Activated T-helper 1 cell treated with anti-CD3 and anti-CD28 coated beads, Interleukin-12 subunit alpha, Interleukin-12 subunit beta, Interleukin-2, Interleukin-4 antibody, amounts not matched to agents 30 ng/mL and 10 ng/mL and 1 ng/mL, durations not matched to agents 14 hours and 24 hours and 36 hours (primary cell): ENCODE data around the gene TRIM66. TPM values are rescaled to one million over a fixed set of nuclear protein-coding genes. Genes with fewer than 3 reads are reported as not detected.
"Not testable (repeated sequence)": the region's sequence is repeated elsewhere in the genome, so short reads cannot be mapped to it uniquely, and the experiment has no call there.

Experiments used
- DNase-seq: peaks from one replicate; pipeline ENCODE4 v3.0.0; 2021; ENCODE audit warnings: low spot score
- H3K27ac Mint-ChIP-seq: one replicate; pipeline ENCODE4 v1.8.0; 2021; ENCODE audit warnings: mild to moderate bottlenecking, mixed read lengths
- H3K27me3 Mint-ChIP-seq: one replicate; pipeline ENCODE4 v1.8.0; 2022; ENCODE audit warnings: mild to moderate bottlenecking, moderate library complexity, mixed read lengths; ENCODE audit not compliant: insufficient read depth
- H3K36me3 Mint-ChIP-seq: one replicate; pipeline ENCODE4 v1.8.0; 2021; ENCODE audit warnings: low read depth, mixed read lengths
- H3K4me1 Mint-ChIP-seq: one replicate; pipeline ENCODE4 v1.8.0; 2021; ENCODE audit warnings: low read depth, mixed read lengths
- H3K4me3 Mint-ChIP-seq: one replicate; pipeline ENCODE4 v1.8.0; 2021; ENCODE audit warnings: mild to moderate bottlenecking, moderate library complexity, mixed read lengths
- H3K9me3 Mint-ChIP-seq: one replicate; pipeline ENCODE4 v1.8.0; 2021; ENCODE audit warnings: mixed read lengths
- intact Hi-C: fragments of 100-400 bp; cut with micrococcal nuclease; formaldehyde crosslinking; loops from one replicate; pipeline ENCODE4 v1.15.1; 2024
- total RNA-seq: library from RNA; stranded (reverse); gene quantifications from 2 replicates; pipeline ENCODE4 v1.2.3, GENCODE V29; 2022

TRIM66 gene
- total RNA-seq, 1 donor from 2014 or later = 14.2 TPM

- intact Hi-C loops = loop anchor here (5.0 to 10.0 kb wide), 6 partner anchors 453 to 2002 kb away; partner anchors contain the start of genes ADM, AMPD3, MRPL17 and WEE1
- Mint-ChIP-seq H3K4me1 (peaks cover 62% of the 10 kb centered on the region), H3K27ac (peak overlapping the region; percentile 68), H3K36me3 (peaks cover 73% of the 10 kb centered on the region), H3K27me3 (no peaks in the 10 kb centered on the region), H3K9me3 (no peaks in the 10 kb centered on the region), H3K4me3 (peak overlapping the region; percentile 97)
- DNase-seq = no peak
These were observed 2.3 kb upstream of the TRIM66 start for GRCh38 chr11:8684600-8685290.

DNA sequence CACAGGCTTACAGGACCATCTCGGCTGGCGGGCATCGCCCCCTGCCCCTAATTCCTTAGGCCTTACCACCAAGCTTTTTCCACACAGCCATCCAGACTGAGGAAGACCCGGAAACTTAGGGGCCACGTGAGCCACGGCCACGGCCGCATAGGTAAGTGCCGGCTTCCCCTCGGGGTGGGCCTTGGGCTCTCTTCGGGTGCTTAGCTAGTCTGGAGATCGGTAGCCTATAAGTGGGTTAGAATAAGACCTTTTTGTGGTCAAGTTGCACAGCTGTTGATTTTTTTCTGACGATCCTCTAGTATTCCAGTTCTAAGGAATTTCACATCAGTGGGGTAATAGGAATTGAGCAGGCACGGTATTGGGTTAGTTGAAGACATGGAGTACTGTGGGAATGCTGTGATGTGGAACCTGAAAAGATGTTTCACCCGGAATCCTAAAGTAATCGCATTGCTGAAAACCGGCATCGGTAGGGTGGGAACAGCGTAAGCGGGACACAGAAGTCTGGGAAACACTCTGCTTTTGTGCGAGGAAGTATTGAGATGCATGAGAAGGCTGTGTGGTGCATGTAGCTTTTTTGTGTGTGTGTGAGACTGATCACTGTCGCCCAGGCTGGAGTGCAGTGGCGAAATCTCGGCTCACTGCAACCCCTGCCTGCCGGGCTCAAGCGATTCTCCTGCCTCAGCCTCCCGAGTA is 796 bp upstream of the TRIM66 start:
- peak; percentile 14 for DNase-seq
- peaks cover 66% of the 10 kb centered on the region for H3K36me3 Mint-ChIP-seq
- H3K9me3 Mint-ChIP-seq = no peaks in the 10 kb centered on the region
- H3K27ac Mint-ChIP-seq = peak overlapping the region; percentile 95
- peak overlapping the region; percentile 97 for H3K4me3 Mint-ChIP-seq
- intact Hi-C loops = loop anchor here (2.0 to 10.0 kb wide), 8 partner anchors 72 to 2001 kb away; partner anchors contain the start of genes ADM, AMPD3, MRPL17 and RNF141
- H3K4me1 Mint-ChIP-seq = peaks cover 49% of the 10 kb centered on the region
- no peaks in the 10 kb centered on the region for H3K27me3 Mint-ChIP-seq

DNA sequence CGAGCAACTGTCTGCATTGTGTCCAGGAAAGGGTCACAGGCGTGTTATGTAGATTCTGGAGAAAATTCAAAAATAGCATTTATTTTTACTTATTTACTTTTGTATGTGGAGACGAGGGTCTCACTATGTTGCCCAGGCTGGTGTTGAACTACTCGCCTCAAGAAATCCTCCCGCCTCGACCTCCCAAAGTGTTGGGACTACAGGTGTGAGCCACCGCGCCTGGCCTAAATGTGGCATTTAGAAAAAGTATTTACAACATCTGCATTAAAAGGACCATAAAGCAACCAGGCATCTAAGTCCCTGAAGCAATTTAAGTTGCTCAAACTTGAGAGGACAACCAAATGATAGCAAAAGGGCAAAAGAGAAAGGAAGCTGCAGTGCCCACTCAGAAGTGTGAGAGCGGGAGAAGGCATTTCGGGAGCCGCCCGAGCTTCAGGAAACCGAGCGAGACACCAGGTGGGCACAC is 595 bp downstream of the TRIM66 start:
- no peaks in the 10 kb centered on the region for H3K27me3 Mint-ChIP-seq
- no peak for DNase-seq
- peak overlapping the region; percentile 95 for H3K27ac Mint-ChIP-seq
- H3K4me3 Mint-ChIP-seq = peak overlapping the region; percentile 97
- H3K4me1 Mint-ChIP-seq = peaks cover 42% of the 10 kb centered on the region
- peaks cover 57% of the 10 kb centered on the region for H3K36me3 Mint-ChIP-seq
- no peaks in the 10 kb centered on the region for H3K9me3 Mint-ChIP-seq
- intact Hi-C loops = loop anchor here (1.0 to 10.0 kb wide), 12 partner anchors 8 to 2000 kb away; partner anchors contain the start of genes ADM, AMPD3, IPO7 and MRPL17

GRCh38 chr11:8679006-8679405 is 3.5 kb downstream of the TRIM66 start:
- intact Hi-C loops = no loop called here
- DNase-seq = no peak

DNA sequence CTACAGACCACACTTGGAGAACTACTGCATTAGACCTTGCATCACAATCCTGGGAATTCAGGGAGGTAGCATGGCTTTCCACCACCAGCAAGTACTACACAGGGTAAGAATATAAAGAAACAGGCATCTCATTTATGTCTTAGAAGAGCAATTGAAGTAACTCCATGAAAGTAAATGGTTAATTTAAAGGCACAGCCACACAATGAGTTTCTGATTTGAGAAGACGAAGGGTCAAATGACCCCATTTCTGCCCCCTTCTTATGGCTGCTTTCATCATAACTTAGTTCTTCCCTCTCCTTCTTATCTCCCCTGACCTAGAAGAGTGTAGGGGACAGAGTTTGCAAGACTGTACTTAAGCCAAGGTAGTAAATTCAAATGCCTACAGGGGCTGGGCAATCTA is 6.0 kb downstream of the TRIM66 start:
- DNase-seq = no peak
- Mint-ChIP-seq H3K4me1 (peaks cover 26% of the 10 kb centered on the region), H3K9me3 (no peaks in the 10 kb centered on the region), H3K27ac (no peak overlapping the region), H3K4me3 (no peak overlapping the region), H3K36me3 (peaks cover 29% of the 10 kb centered on the region), H3K27me3 (no peaks in the 10 kb centered on the region)
- intact Hi-C loops = no loop called here

More at GRCh38 chr11:8679006-8679405, 3.5 kb downstream of the TRIM66 start:
- Mint-ChIP-seq H3K4me1 (peaks cover 23% of the 10 kb centered on the region), H3K27ac (no peak overlapping the region), H3K4me3 (no peak overlapping the region), H3K27me3 (no peaks in the 10 kb centered on the region), H3K9me3 (no peaks in the 10 kb centered on the region), H3K36me3 (peaks cover 37% of the 10 kb centered on the region)

DNA sequence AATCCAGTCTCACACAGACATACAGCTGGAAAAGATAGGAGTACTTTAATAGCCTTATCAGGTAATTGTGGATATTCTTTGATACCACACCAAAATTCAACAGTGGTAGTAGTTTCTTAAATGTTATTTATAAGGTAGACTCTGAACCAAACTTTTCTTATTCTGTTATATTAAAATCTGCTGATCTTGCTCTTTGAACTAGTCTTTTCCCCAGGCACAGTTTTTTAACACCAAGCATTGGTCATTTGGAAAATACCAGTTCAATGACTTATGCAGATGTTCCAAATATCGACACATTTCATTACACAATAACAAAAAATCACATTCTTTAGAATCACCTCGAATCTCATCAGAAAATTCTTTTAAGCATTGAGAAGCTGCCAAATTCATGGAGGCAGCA is 7.6 kb downstream of the TRIM66 start:
- no peak for DNase-seq
- no peaks in the 10 kb centered on the region for H3K9me3 Mint-ChIP-seq
- H3K4me3 Mint-ChIP-seq = no peak overlapping the region
- H3K27ac Mint-ChIP-seq = no peak overlapping the region
- peaks cover 19% of the 10 kb centered on the region for H3K4me1 Mint-ChIP-seq
- intact Hi-C loops = no loop called here
- peaks cover 20% of the 10 kb centered on the region for H3K36me3 Mint-ChIP-seq
- H3K27me3 Mint-ChIP-seq = no peaks in the 10 kb centered on the region

- peaks cover 13% of the 10 kb centered on the region for H3K36me3 Mint-ChIP-seq
- H3K4me1 Mint-ChIP-seq = peaks cover 16% of the 10 kb centered on the region
- no peak overlapping the region for H3K4me3 Mint-ChIP-seq
- H3K9me3 Mint-ChIP-seq = no peaks in the 10 kb centered on the region
- DNase-seq = no peak
- H3K27me3 Mint-ChIP-seq = no peaks in the 10 kb centered on the region
- intact Hi-C loops = no loop called here
- no peak overlapping the region for H3K27ac Mint-ChIP-seq
These were observed 10.1 kb downstream of the TRIM66 start for GRCh38 chr11:8672346-8672745.

- no peaks in the 10 kb centered on the region for H3K9me3 Mint-ChIP-seq
- peak overlapping the region; percentile 40 for H3K27ac Mint-ChIP-seq
- H3K4me3 Mint-ChIP-seq = no peak overlapping the region
- intact Hi-C loops = no loop called here
- no peak for DNase-seq
- H3K27me3 Mint-ChIP-seq = no peaks in the 10 kb centered on the region
- H3K4me1 Mint-ChIP-seq = peaks cover 16% of the 10 kb centered on the region
- peaks cover 13% of the 10 kb centered on the region for H3K36me3 Mint-ChIP-seq
These were observed 10.8 kb downstream of the TRIM66 start for GRCh38 chr11:8671651-8672062.

- Mint-ChIP-seq H3K4me3 (no peak overlapping the region), H3K36me3 (peaks cover 11% of the 10 kb centered on the region), H3K4me1 (peaks cover 16% of the 10 kb centered on the region), H3K9me3 (no peaks in the 10 kb centered on the region), H3K27ac (peak overlapping the region; percentile 40), H3K27me3 (no peaks in the 10 kb centered on the region)
- DNase-seq = no peak
- intact Hi-C loops = no loop called here
These were observed 11.3 kb downstream of the TRIM66 start for GRCh38 chr11:8671193-8671612.

- peaks cover 11% of the 10 kb centered on the region for H3K36me3 Mint-ChIP-seq
- H3K4me3 Mint-ChIP-seq, intact Hi-C loops, H3K27me3 Mint-ChIP-seq, H3K27ac Mint-ChIP-seq, H3K9me3 Mint-ChIP-seq, DNase-seq: not testable (repeated sequence)
- H3K4me1 Mint-ChIP-seq = peaks cover 16% of the 10 kb centered on the region
These were observed 12.4 kb downstream of the TRIM66 start for GRCh38 chr11:8670081-8670480.

DNA sequence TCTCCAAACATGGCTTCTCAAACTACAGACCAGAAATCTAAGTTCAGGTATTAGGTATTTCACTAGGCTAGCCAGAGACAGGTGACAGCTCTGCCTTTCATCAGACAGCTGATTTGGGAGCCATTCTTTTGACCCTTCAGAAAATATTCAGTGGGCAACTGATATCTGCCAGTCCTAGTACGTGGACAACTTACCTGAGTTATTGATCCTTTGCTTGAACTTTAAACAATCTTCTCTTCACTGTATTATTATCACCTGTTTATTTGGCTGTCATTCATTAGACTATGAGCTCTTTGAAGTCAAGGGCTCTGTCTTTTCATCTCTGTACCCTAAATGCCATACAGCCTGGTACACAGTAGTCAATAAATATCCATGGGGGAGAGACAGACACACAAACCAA is 17.2 kb downstream of the TRIM66 start:
- Mint-ChIP-seq H3K4me3 (no peak overlapping the region), H3K9me3 (no peaks in the 10 kb centered on the region), H3K27ac (no peak overlapping the region), H3K36me3 (no peaks in the 10 kb centered on the region), H3K4me1 (no peaks in the 10 kb centered on the region), H3K27me3 (no peaks in the 10 kb centered on the region)
- intact Hi-C loops = no loop called here
- DNase-seq = no peak

DNA sequence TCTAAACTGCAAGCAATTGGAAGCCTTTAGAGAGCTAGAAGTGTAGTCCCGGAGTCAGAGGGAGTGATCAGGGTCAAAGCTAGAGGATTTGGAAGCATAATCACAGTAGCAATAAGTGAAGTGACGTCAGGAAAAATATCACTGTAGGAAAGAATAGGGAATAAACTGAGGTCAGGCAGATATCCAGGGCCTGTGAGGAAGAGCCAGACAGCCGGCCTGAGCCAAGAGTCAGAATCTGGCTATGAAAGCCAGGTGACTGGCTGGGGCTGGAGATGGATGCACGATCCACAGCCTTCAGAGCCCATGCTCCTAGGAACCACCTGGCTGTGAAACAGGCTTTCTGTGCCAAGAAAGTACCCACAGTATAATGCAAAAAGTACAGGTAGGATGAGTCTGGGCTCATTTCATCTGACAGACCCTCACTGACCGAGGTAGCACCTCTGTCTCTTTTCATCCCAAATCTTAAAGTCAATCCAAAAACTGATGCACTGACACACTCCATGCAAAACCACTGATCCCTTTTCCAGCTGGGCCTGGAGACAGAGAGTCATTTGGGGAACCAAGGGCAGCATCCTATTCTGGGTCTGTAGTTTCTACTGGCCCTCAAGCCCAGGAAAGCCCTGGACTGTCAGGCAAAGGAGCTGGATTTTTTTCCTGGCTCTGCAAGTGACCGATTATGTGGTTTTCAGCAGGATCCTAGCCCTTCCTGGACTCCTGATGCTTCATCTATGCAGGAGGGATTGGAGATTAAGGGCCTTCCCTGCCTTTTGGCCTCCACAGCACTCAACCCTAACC is 21.3 kb downstream of the TRIM66 start:
- Mint-ChIP-seq H3K27me3 (no peaks in the 10 kb centered on the region), H3K9me3 (no peaks in the 10 kb centered on the region), H3K36me3 (no peaks in the 10 kb centered on the region), H3K27ac (no peak overlapping the region), H3K4me3 (no peak overlapping the region), H3K4me1 (no peaks in the 10 kb centered on the region)
- intact Hi-C loops = no loop called here
- no peak for DNase-seq
